HFF-Myc (cell line): ENCODE measurements around the gene IFITM5.

Experiments
- DNase-seq: peaks from one replicate; pipeline ENCODE4 v3.0.0-alpha.2; 2011; ENCODE audit warnings: low read depth; ENCODE audit errors: extremely low read depth
- H3K4me3 ChIP-seq: replicated peaks from 2 replicates; pipeline ENCODE4 v1.5.1; 2011; ENCODE audit warnings: low read depth, mild to moderate bottlenecking, control low read depth, low read length
- TF ChIP-seq, protein P1 (sequence below): IDR thresholded peaks from 2 replicates; pipeline ENCODE4 v1.5.1; 2012; ENCODE audit warnings: mild to moderate bottlenecking, low read depth, low read length, control low read depth; ENCODE audit errors: missing control alignments

The IFITM5 gene

DNA sequence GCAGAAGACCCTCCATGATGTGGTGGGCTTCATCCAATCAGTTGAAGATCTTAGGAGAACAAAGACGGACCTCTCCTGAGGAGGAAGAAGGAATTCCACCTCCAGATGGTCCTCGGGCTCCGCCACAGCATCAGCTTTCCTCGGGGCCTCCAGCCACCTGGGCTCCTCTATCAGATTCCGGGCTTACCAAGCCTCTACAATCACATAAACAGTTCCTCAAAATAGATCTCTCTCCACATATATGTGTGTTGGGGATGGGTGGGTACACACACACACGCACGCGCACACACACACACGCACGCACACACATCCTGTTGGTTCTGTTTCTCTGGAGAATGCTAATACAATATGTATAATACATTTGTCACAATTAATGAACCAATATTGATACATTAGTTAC is 39.9 kb downstream of the IFITM5 start:
- no peak overlapping the region for H3K4me3 ChIP-seq
- DNase-seq: no peak
- TF ChIP-seq, protein P1, sequence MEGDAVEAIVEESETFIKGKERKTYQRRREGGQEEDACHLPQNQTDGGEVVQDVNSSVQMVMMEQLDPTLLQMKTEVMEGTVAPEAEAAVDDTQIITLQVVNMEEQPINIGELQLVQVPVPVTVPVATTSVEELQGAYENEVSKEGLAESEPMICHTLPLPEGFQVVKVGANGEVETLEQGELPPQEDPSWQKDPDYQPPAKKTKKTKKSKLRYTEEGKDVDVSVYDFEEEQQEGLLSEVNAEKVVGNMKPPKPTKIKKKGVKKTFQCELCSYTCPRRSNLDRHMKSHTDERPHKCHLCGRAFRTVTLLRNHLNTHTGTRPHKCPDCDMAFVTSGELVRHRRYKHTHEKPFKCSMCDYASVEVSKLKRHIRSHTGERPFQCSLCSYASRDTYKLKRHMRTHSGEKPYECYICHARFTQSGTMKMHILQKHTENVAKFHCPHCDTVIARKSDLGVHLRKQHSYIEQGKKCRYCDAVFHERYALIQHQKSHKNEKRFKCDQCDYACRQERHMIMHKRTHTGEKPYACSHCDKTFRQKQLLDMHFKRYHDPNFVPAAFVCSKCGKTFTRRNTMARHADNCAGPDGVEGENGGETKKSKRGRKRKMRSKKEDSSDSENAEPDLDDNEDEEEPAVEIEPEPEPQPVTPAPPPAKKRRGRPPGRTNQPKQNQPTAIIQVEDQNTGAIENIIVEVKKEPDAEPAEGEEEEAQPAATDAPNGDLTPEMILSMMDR: no peak

GRCh38 chr11:257766-258493 is 41.4 kb downstream of the IFITM5 start:
- no peak overlapping the region for H3K4me3 ChIP-seq
- no peak for DNase-seq
- TF ChIP-seq, protein P1: no peak

GRCh38 chr11:256952-257737 is 42.2 kb downstream of the IFITM5 start:
- TF ChIP-seq, protein P1: no peak
- H3K4me3 ChIP-seq: no peak overlapping the region
- DNase-seq: no peak

- DNase-seq: no peak
- no peak overlapping the region for H3K4me3 ChIP-seq
- TF ChIP-seq, protein P1: no peak
These were observed 43.5 kb downstream of the IFITM5 start for GRCh38 chr11:255816-256215.

GRCh38 chr11:255176-255575 is 44.1 kb downstream of the IFITM5 start:
- H3K4me3 ChIP-seq: no peak overlapping the region
- TF ChIP-seq, protein P1: no peak
- DNase-seq: no peak

DNA sequence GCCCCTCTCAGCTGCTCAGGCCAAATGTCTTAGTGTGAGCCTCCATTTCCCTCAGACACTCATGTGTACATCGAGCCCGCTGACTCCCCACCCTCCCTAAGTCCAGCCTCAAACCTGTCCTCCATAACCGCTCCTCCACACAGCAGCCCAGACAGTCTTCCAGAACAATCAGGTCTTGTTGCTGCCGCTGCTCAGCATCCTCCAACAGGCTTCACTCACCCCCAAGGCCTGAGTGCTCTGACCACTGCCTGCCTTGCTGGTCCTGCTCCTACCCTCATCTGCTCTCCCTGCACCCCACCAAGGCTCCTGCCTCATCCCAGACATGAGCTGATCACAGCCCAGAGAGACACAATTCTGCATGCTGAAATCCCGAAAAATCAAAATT is 45.4 kb downstream of the IFITM5 start:
- TF ChIP-seq, protein P1: no peak
- no peak overlapping the region for H3K4me3 ChIP-seq
- DNase-seq: no peak
